ENCODE measurements around the gene RAI1. TPM values are rescaled to one million over a fixed set of nuclear protein-coding genes. Genes with fewer than 3 reads are reported as not detected.
"Not testable (repeated sequence)": the region's sequence is repeated elsewhere in the genome, so short reads cannot be mapped to it uniquely, and the experiment has no call there.

The RAI1 gene
- polyA plus RNA-seq, 4 donors = 21.8 to 32.4 (median 23.6) TPM

DNA sequence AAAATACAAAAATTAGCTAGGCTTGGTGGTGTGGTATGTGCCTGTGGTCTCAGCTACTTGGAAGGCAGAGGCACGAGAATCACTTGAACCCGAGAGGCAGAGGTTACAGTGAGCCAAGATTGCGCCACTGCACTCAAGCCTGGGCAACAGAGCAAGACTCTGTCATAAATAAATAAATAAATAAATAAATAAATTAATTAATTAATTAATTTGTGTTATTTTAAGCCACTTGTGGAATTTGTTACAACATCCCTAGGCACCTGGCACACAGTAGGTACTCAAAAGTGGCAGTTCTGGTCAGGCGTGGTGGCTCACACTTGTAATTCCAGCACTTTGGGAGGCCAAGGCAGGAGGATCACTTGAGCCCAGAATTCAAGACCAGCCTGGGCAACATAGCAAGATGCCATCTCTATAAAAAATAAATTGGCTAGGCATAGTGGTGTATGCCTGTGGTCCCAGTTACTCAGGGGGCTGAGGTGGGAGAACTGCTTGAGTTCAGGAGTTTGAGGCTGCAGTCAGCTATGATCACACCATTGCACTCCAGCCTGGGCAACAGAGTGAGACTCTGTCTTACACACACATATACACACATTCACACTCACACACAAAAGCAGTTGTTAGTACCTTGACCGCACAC lies 3.1 kb upstream of the RAI1 start:
- DNase-seq (ENCODE audit: low read depth in 4 of 4, low spot score in 3 of 4) = not testable (repeated sequence)

- no peak for DNase-seq (ENCODE audit: low read depth in 4 of 4, low spot score in 3 of 4)
Observed at GRCh38 chr17:17679243-17679642, 2.0 kb upstream of the RAI1 start.

GRCh38 chr17:17679748-17680147 lies 1.5 kb upstream of the RAI1 start:
- DNase-seq (ENCODE audit: low read depth in 4 of 4, low spot score in 3 of 4) = no peak

GRCh38 chr17:17680477-17681186 lies 626 bp upstream of the RAI1 start:
- DNase-seq (ENCODE audit: low read depth in 4 of 4, low spot score in 3 of 4) = no peak

- no peak for DNase-seq (ENCODE audit: low read depth in 4 of 4, low spot score in 3 of 4)
Observed at GRCh38 chr17:17681744-17682292, 560 bp downstream of the RAI1 start.

GRCh38 chr17:17682293-17682736 lies 1.1 kb downstream of the RAI1 start:
- DNase-seq (ENCODE audit: low read depth in 4 of 4, low spot score in 3 of 4) = no peak

DNA sequence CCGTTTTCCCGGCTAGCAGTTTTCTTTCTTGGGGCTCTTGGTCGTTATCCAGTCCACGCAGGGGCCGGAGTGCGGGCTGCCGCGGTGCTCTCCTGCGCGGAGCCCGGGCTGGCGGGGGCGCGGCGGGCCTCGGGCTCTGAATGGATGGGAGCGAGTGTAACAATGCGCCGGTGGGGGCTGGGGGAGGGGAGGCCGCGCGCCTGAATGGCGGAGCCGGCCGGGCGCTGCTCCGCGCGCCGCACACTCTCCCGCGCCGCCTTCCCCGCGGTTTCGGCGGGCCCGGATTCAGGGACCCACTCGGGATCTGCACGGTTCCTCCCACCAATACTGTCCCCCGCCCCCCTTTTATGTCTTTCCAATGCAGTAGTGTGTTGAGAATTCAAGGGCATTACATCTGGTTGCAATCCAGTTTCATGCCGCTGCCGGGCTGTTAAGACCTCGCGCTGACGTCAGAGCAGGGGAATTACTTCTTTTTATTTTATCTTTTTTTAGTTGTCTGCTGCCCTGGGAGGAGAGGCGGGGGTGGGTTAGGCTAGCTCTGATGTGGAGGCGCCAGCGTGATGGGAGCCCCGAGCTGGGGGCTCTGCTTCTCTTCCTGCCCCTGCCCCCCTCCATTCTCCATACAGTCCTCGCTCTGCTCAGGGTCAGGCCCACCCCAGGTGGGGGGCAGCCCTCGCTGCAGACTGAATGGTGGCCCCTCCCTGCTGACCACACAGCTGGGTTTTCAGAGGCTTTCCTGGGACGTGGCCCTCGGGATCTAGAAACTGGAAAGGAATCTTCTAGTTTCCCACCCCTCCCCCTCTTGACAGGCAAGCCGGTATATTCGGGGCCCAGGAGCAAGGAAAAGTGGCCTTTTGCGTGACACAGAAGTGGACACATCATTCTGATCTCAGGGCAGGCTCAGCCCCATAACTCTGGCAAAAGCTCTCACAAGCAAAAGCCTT lies 1.8 kb downstream of the RAI1 start:
- no peak for DNase-seq (ENCODE audit: low read depth in 4 of 4, low spot score in 3 of 4)

- no peak for DNase-seq (ENCODE audit: low read depth in 4 of 4, low spot score in 3 of 4)
Observed at GRCh38 chr17:17683710-17684365, 2.6 kb downstream of the RAI1 start.

- no peak for DNase-seq (ENCODE audit: low read depth in 4 of 4, low spot score in 3 of 4)
Observed at GRCh38 chr17:17684906-17685774, 3.9 kb downstream of the RAI1 start.

GRCh38 chr17:17685775-17686291 lies 4.6 kb downstream of the RAI1 start:
- no peak for DNase-seq (ENCODE audit: low read depth in 4 of 4, low spot score in 3 of 4)

DNA sequence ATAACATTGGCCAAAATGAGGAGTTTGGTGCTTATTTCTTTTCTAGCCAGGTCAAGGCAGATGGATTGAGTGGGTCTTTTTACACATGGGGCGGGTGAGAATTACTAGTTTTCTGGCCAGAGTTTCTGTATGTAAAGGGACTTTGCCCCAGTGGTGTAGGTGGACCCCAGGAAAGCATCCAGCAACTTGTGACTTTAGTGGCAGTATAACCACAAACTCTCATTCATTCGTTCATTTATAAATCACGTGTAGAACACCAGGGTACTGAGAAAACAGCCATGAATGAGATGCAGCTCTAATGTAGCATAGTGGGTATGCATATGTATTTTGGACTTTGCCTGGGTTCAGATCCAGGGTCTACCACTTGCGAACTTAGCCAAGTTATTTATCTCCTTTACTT lies 8.1 kb downstream of the RAI1 start:
- no peak for DNase-seq (ENCODE audit: low read depth in 4 of 4, low spot score in 3 of 4)

GRCh38 chr17:17690233-17690632 lies 9.0 kb downstream of the RAI1 start:
- DNase-seq (ENCODE audit: low read depth in 4 of 4, low spot score in 3 of 4) = not testable (repeated sequence)

- no peak for DNase-seq (ENCODE audit: low read depth in 4 of 4, low spot score in 3 of 4)
Observed at GRCh38 chr17:17691468-17692263, 10.4 kb downstream of the RAI1 start.

- DNase-seq (ENCODE audit: low read depth in 4 of 4, low spot score in 3 of 4) = no peak
Observed at GRCh38 chr17:17692353-17693252, 11.3 kb downstream of the RAI1 start.

DNA sequence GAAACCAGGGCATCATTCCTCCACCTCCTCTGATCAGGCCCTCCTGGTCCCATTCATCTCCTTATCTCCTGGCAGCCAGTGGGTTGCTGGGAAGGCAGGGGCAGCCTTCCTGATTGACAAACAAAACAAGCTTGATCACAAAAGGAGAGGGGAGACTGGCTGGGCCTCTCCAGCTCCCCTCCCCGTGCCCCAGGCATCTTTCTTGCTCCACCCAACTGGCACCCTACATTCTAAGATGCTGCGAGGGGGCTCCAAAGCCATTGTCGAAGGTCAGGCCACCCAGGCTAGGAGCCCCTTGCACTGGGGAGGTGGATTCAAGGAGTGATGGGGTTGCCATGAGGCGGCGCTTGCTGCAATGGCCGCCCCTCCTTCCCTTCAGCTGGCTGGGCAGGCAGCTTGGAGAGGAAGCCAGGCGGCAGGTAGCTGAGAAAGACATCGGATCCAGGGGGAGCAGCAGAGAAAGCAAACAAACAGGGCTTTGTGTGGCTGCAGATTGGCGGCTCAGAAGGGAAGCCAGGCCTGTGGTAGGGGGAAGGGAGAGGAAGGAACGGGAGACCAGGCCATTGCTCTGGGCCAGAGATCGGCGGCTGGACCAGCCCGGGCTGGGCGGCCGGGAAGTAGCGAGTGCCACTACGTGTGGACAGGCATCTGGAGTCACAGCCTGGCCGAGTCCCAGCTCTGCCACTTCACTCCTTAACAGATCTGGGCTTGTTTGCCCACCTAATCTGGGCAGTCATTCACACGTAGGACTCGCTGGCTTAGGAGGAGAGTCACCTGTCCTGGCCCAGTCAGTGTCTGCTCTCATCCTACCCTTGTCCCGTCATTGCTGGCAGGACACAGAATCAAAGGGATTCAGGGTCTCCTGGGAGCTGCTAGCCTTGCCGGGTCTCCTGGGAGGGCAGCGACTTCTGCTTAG lies 12.3 kb downstream of the RAI1 start:
- DNase-seq (ENCODE audit: low read depth in 4 of 4, low spot score in 3 of 4) = no peak

All from right renal pelvis (tissue), 4 donors.